ENCODE results near the gene CCDC88C.
A peak's percentile ranks its signal among the peaks of the same experiment; 100 is the strongest.
"Not testable (repeated sequence)": the region's sequence is repeated elsewhere in the genome, so short reads cannot be mapped to it uniquely, and the experiment has no call there.

CCDC88C gene, protein sequence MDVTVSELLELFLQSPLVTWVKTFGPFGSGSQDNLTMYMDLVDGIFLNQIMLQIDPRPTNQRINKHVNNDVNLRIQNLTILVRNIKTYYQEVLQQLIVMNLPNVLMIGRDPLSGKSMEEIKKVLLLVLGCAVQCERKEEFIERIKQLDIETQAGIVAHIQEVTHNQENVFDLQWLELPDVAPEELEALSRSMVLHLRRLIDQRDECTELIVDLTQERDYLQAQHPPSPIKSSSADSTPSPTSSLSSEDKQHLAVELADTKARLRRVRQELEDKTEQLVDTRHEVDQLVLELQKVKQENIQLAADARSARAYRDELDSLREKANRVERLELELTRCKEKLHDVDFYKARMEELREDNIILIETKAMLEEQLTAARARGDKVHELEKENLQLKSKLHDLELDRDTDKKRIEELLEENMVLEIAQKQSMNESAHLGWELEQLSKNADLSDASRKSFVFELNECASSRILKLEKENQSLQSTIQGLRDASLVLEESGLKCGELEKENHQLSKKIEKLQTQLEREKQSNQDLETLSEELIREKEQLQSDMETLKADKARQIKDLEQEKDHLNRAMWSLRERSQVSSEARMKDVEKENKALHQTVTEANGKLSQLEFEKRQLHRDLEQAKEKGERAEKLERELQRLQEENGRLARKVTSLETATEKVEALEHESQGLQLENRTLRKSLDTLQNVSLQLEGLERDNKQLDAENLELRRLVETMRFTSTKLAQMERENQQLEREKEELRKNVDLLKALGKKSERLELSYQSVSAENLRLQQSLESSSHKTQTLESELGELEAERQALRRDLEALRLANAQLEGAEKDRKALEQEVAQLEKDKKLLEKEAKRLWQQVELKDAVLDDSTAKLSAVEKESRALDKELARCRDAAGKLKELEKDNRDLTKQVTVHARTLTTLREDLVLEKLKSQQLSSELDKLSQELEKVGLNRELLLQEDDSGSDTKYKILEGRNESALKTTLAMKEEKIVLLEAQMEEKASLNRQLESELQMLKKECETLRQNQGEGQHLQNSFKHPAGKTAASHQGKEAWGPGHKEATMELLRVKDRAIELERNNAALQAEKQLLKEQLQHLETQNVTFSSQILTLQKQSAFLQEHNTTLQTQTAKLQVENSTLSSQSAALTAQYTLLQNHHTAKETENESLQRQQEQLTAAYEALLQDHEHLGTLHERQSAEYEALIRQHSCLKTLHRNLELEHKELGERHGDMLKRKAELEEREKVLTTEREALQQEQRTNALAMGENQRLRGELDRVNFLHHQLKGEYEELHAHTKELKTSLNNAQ (N-terminal part only)

DNA sequence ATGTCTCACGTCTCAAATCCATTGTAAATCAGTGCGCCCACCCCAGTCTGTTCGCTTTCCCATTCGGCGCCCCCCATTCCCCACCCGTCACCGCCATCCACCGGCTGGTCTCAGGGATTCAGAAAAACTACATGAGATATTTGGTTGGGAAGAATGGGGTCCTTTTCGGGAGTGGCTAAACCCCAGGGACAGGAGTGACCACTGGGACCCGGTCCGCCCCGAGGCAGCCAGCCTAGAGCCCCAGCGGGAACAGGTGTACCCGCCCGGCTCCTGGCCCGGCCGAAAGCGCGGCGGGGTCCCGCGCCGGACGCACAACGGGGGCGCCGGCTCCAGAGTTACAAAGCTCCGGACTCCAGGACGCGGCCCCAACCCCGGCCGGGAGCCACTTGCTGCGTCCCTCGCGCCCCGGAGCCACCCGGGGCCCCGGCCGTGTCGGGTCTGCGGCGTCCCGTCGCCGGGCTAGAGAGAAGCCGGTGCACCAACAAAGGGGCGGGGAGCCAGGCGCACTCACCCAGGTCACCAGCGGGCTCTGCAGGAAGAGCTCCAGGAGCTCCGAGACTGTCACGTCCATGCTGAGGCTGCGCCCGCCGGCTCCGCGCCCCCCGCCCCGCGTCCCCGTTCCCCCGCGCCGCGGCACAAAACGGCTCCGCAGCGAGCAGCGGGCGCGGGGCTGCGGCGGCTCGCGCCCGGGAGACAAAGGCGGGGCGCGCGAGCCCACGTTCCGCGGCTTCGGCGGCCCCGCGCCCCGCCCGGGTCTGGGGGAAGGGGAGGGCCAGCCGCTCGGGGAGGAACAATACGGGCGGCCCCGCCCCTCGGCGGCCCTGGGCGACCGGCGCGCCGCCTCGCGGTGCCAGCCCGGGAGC is at the start of gene CCDC88C:
Gene CCDC88C, minus strand, starts transcription at position 701 of the 863 bp plus-strand sequence. Its CDS starts 130 bp downstream, at position 571.
- peak; percentile 73 to 80 for DNase-seq

- DNase-seq: no peak
Measured at GRCh38 chr14:91466192-91466591, 48.6 kb upstream of the CCDC88C start.

DNA sequence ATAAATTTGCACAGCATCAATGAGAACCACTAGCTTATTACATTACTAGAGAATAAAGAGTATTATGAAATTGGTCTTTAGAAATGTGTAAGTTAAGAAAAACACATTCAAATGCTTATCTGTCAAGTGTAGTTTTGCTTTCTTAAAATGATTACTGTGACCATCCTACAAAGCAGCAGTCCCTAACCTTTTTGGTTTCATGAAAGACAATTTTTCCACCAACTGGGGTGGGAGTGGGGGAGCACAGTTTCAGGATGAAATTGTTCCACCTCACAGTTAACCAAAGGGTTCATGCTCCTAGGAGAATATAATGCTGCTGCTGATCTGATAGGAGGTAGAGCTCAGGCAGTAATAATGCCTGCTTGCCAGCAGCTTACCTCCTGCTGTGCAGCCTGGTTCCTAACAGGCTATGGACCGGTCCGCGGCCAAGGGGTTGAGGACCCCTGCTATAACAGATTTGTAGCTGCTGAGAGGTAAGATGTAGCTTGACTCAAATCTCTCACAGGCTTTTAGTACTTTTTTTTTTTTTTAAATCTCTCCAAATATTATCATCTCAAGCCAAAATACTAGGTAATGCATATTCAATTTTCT is 47.1 kb upstream of the CCDC88C start:
- no peak for DNase-seq

DNA sequence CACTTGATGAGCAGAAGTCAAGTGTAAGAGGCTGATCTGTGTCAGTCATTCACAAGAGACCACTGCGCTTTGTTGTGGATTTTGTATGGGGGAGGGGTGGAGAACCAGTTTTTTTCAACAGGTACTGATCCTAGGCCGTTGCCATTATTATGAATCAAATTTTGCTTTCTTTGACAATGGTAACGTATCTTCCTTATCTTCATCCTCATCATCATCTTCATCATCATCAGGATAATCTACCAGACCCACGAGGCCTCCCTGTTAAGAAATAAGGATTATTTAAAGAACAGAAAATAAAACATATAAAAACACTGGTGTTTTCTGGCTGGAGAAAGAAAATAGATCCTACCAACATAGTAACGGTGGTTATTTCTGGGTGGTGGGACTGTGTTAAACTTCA is 41.0 kb upstream of the CCDC88C start:
- DNase-seq: no peak

- DNase-seq: no peak
Measured at GRCh38 chr14:91456283-91456682, 38.7 kb upstream of the CCDC88C start.

GRCh38 chr14:91454580-91454979 is 37.0 kb upstream of the CCDC88C start:
- no peak for DNase-seq

GRCh38 chr14:91454155-91454554 is 36.5 kb upstream of the CCDC88C start:
- no peak for DNase-seq

- DNase-seq: no peak
Measured at GRCh38 chr14:91453744-91454143, 36.1 kb upstream of the CCDC88C start.

- no peak for DNase-seq
Measured at GRCh38 chr14:91444335-91445020, 26.9 kb upstream of the CCDC88C start.

DNA sequence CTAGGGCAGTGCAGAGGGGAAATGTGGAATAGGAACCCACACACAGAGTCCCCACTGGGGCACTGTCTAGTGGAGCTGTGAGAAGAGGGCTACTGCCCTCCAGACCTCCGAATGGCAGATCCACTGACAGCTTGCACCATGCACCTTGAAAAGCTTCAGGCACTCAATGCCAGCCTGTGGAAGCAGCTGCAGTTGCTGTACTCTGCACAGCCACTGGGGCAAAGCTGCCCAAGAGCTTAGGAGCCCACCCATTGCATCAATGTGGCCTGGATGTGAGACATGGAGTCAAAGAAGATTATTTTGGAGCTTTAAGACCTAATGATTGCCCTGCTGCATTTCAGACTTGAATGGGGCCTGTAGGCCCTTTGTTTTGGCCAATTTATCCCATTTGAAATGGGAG is 21.7 kb upstream of the CCDC88C start:
- no peak for DNase-seq

DNA sequence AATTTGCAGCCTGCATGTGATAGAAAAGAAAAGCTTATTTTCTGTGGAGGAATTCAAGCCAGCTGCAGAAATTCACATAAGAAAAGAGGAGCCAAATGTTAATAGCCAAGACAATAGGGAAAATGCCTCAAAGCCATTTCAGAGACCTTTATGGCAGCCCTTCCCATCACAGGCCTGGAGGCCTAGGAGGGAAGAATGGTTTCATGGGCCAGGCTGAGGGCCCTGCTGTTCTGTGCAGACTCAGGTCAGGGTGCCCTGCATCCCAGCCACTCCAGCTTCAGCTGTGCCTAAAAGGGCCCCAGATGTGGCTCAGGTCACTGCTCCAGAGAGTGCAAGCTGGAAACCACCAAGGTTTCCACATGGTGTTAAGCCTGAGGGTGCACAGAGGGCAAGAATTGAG is 21.2 kb upstream of the CCDC88C start:
- no peak for DNase-seq

- DNase-seq: not testable (repeated sequence)
Measured at GRCh38 chr14:91436266-91436665, 18.6 kb upstream of the CCDC88C start.

GRCh38 chr14:91429385-91429784 is 11.8 kb upstream of the CCDC88C start:
- DNase-seq: no peak

- not testable (repeated sequence) for DNase-seq
Measured at GRCh38 chr14:91428931-91429330, 11.3 kb upstream of the CCDC88C start.

GRCh38 chr14:91425531-91425944 is 7.9 kb upstream of the CCDC88C start:
- not testable (repeated sequence) for DNase-seq

- no peak for DNase-seq
Measured at GRCh38 chr14:91424813-91425530, 7.4 kb upstream of the CCDC88C start.

DNA sequence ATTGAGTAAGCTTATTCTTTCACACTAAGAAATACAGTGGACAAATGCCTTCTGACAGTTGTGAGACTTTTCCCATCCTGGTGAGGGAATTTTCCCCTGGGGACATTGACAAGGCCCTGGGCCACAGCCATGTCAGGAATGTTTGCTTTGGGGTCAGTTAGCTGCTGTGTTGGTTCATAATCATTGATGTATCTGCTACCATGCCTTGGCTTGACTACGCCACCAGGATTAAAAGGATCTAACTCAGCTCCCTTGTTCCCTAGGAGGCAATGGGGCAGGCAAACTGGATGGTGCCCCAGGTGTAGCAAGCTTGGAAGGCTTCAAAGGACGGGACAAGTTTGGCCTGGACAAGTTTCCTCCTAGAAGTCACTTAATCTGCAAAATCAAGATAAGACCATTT is 3.1 kb upstream of the CCDC88C start:
- no peak for DNase-seq

GRCh38 chr14:91419451-91419850 is 1.8 kb upstream of the CCDC88C start:
- no peak for DNase-seq

DNA sequence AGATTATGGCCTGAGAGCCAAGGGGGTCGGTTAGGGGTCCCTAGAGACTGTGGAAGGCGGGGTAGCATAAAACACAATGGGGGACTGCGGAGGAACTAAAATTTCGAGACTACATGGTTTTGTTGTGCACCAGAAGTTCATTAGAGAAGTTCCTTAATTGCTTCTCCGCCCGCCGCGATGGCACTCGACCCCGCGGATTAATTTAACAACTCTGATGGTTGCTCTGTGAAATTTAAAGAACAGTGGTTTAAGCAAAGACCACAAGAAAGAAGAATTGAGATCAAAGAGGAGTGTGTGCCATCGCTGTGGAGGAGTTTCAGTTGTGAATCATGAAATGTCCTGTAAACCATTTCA is 1.4 kb upstream of the CCDC88C start:
- peak in 1 of 2 donors; percentile 75 for DNase-seq

- DNase-seq: peak; percentile 79 to 85
Measured at GRCh38 chr14:91418387-91419043, 895 bp upstream of the CCDC88C start.

Measured in CD4-positive, alpha-beta T cell treated with Interleukin-1 beta for 1 hour (primary cell).